Measurements from ENCODE around the gene TBX20. TPM values are rescaled to one million over a fixed set of nuclear protein-coding genes. Genes with fewer than 3 reads are reported as not detected.
A peak's percentile ranks its signal among the peaks of the same experiment; 100 is the strongest.
"Not testable (repeated sequence)": the region's sequence is repeated elsewhere in the genome, so short reads cannot be mapped to it uniquely, and the experiment has no call there.

TBX20 gene
- polyA plus RNA-seq, 3 donors = not detected

GRCh38 chr7:35190146-35190773, 63.6 kb downstream of the TBX20 start:
- H3K9ac ChIP-seq (ENCODE audit: insufficient read depth, low read length, poor library complexity, severe bottlenecking); intact Hi-C loops (cut with micrococcal nuclease); H3K4me3 Mint-ChIP-seq; H3K79me2 ChIP-seq (ENCODE audit: insufficient read depth, low read length); H3K9me3 ChIP-seq (replicated peaks in 1 of 2; ENCODE audit: control insufficient read depth in 1 of 2, insufficient read depth in 1 of 2, low read length in 2 of 2); H2AFZ ChIP-seq (ENCODE audit: insufficient read depth, low read depth, low read length, poor library complexity, severe bottlenecking); H3K27ac Mint-ChIP-seq; H3K36me3 Mint-ChIP-seq; H4K20me1 ChIP-seq (ENCODE audit: insufficient read depth, low read length); H3K4me3 ChIP-seq (replicated peaks in 1 of 3; ENCODE audit: low read depth in 2 of 3, low read length in 3 of 3); H3K27ac ChIP-seq (ENCODE audit: low read depth in 1 of 2, low read length in 2 of 2); H3K36me3 ChIP-seq (replicated peaks in 1 of 2; ENCODE audit: control insufficient read depth in 1 of 2, insufficient read depth in 2 of 2, low read length in 2 of 2); H3K4me1 ChIP-seq (ENCODE audit: control insufficient read depth in 1 of 2, insufficient read depth in 2 of 2, low read length in 2 of 2); H3K4me1 Mint-ChIP-seq; H3K9me3 Mint-ChIP-seq; H3K4me2 ChIP-seq (replicated peaks; ENCODE audit: extremely low read depth, low read length, poor library complexity, severe bottlenecking); DNase-seq: not testable (repeated sequence)
- peaks cover 5 to 26% of the 10 kb centered on the region in 2 donors for H3K27me3 ChIP-seq (ENCODE audit: control insufficient read depth in 2 of 2, insufficient read depth in 2 of 2, low read length in 2 of 2)
- no CpG with 5 or more reads among the region's 4 CpGs for WGBS (ENCODE audit: insufficient coverage)
- peak; percentile 36 for TF ChIP-seq CTCF (IDR thresholded peaks at IDR 0.05)
- H3K27me3 Mint-ChIP-seq (ENCODE audit: low read depth in 3 of 3) = peaks cover 24 to 26% (median 25%) of the 10 kb centered on the region in 3 donors

- Mint-ChIP-seq H3K4me3 (peak overlapping the region in 1 of 2 donors; percentile 86), H3K27me3 (ENCODE audit: low read depth in 3 of 3) (peaks cover 36 to 40% (median 39%) of the 10 kb centered on the region in 3 donors)
- H2AFZ ChIP-seq (ENCODE audit: insufficient read depth, low read depth, low read length, poor library complexity, severe bottlenecking); H3K9me3 Mint-ChIP-seq; H3K4me1 Mint-ChIP-seq; H3K4me1 ChIP-seq (ENCODE audit: control insufficient read depth in 1 of 2, insufficient read depth in 2 of 2, low read length in 2 of 2); H3K27ac Mint-ChIP-seq; H3K9me3 ChIP-seq (replicated peaks in 1 of 2; ENCODE audit: control insufficient read depth in 1 of 2, insufficient read depth in 1 of 2, low read length in 2 of 2); H3K4me2 ChIP-seq (replicated peaks; ENCODE audit: extremely low read depth, low read length, poor library complexity, severe bottlenecking); H3K36me3 ChIP-seq (replicated peaks in 1 of 2; ENCODE audit: control insufficient read depth in 1 of 2, insufficient read depth in 2 of 2, low read length in 2 of 2); DNase-seq; H4K20me1 ChIP-seq (ENCODE audit: insufficient read depth, low read length); H3K79me2 ChIP-seq (ENCODE audit: insufficient read depth, low read length); H3K9ac ChIP-seq (ENCODE audit: insufficient read depth, low read length, poor library complexity, severe bottlenecking); intact Hi-C loops (cut with micrococcal nuclease); H3K27ac ChIP-seq (ENCODE audit: low read depth in 1 of 2, low read length in 2 of 2); H3K4me3 ChIP-seq (replicated peaks in 1 of 3; ENCODE audit: low read depth in 2 of 3, low read length in 3 of 3); H3K36me3 Mint-ChIP-seq: not testable (repeated sequence)
- H3K27me3 ChIP-seq (ENCODE audit: control insufficient read depth in 2 of 2, insufficient read depth in 2 of 2, low read length in 2 of 2) = peaks cover 7 to 34% of the 10 kb centered on the region in 2 donors
- WGBS (ENCODE audit: insufficient coverage) = 3% methylated on average over 27 of the region's 27 CpGs
Measured at GRCh38 chr7:35186751-35187150, 67.1 kb downstream of the TBX20 start.

Data from CD14-positive monocyte (primary cell).